ENCODE results near the gene KRT32. TPM values are rescaled to one million over a fixed set of nuclear protein-coding genes. Genes with fewer than 3 reads are reported as not detected.
"Not testable (repeated sequence)": the region's sequence is repeated elsewhere in the genome, so short reads cannot be mapped to it uniquely, and the experiment has no call there.

KRT32 gene
- total RNA-seq, 1 donor from 2014 or later: 0.17 TPM

- TF ChIP-seq CTCF (conservative IDR thresholded peaks at IDR 0.05): no peak
- Mint-ChIP-seq H3K36me3 (no peaks in the 10 kb centered on the region), H3K27ac (no peak overlapping the region), H3K9me3 (no peaks in the 10 kb centered on the region), H3K4me3 (no peak overlapping the region), H3K4me1 (ENCODE audit: unreplicated experiment) (peaks cover 8% of the 10 kb centered on the region), H3K27me3 (peaks cover 3% of the 10 kb centered on the region)
- no peak for DNase-seq (ENCODE audit: extremely low spot score, unreplicated experiment)
These were observed 33.2 kb downstream of the KRT32 start for GRCh38 chr17:41434005-41434404.

DNA sequence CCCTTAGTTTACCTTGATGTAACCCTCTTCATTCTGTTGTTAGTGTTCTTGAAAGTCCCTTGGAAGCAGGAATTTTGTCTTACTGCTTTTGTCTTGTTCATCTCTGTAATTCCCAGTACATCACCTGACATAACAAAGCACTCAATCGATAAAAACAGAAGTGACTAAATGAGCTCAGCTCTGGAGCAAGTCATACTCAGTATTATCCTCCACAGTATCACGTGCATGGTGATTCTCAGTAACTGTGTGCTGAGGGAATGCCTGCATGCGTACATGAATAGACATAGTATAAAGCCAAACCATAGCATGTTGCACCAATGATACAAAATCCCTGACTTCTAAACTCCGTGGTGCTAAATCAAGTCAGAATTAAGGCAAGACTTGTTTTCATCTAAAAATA, 33.6 kb downstream of the KRT32 start:
- Mint-ChIP-seq H3K27me3 (peaks cover 3% of the 10 kb centered on the region), H3K4me1 (ENCODE audit: unreplicated experiment) (peaks cover 8% of the 10 kb centered on the region), H3K4me3 (peak overlapping the region; percentile 3), H3K9me3 (no peaks in the 10 kb centered on the region), H3K27ac (no peak overlapping the region), H3K36me3 (no peaks in the 10 kb centered on the region)
- no peak for TF ChIP-seq CTCF (conservative IDR thresholded peaks at IDR 0.05)
- no peak for DNase-seq (ENCODE audit: extremely low spot score, unreplicated experiment)

GRCh38 chr17:41430376-41430775, 36.8 kb downstream of the KRT32 start:
- not testable (repeated sequence) for H3K9me3 Mint-ChIP-seq; H3K4me1 Mint-ChIP-seq (ENCODE audit: unreplicated experiment); H3K36me3 Mint-ChIP-seq; H3K4me3 Mint-ChIP-seq; H3K27ac Mint-ChIP-seq; H3K27me3 Mint-ChIP-seq; DNase-seq (ENCODE audit: extremely low spot score, unreplicated experiment)

GRCh38 chr17:41429667-41430066, 37.5 kb downstream of the KRT32 start:
- Mint-ChIP-seq H3K4me3 (no peak overlapping the region), H3K36me3 (no peaks in the 10 kb centered on the region), H3K4me1 (ENCODE audit: unreplicated experiment) (peaks cover 7% of the 10 kb centered on the region), H3K27ac (no peak overlapping the region), H3K27me3 (peaks cover 3% of the 10 kb centered on the region), H3K9me3 (no peaks in the 10 kb centered on the region)
- TF ChIP-seq CTCF (conservative IDR thresholded peaks at IDR 0.05): no peak
- DNase-seq (ENCODE audit: extremely low spot score, unreplicated experiment): no peak

DNA sequence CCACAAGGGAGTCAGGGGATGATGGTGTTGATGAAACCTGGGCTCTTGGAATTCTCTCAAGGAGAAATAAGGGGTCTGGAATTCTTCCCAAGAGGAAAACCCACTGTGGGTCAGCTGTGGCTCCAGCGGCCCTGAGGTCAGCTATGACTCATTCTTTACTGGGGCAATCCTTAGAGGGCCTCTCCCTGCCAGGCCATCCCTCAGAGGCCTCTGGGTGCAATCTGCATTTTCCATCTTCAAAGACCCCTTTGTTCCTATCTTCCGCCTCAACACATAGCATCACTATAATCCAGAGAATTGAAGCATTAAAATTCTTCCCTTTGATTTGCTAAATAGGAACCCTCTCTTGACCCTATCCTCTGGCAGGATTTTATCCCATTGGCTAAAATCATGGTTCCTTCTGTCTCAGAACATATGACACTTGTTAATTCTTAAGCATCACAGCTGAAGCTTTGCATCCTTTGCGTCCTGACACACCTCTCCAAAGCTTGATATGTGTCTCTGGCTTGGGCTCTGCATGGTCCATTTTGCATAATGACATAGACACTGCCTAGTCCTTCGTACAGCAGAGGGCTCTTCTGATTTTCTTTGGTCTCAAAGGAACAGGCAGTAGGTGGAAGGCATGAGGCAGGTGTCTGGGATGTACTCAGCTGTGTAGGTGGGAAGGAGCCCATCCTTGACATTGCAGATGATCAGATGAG, 38.4 kb downstream of the KRT32 start:
- no peaks in the 10 kb centered on the region for H3K36me3 Mint-ChIP-seq
- DNase-seq (ENCODE audit: extremely low spot score, unreplicated experiment): no peak
- H3K27me3 Mint-ChIP-seq: peaks cover 3% of the 10 kb centered on the region
- H3K9me3 Mint-ChIP-seq: no peaks in the 10 kb centered on the region
- no peak for TF ChIP-seq CTCF (conservative IDR thresholded peaks at IDR 0.05)
- no peak overlapping the region for H3K4me3 Mint-ChIP-seq
- H3K4me1 Mint-ChIP-seq (ENCODE audit: unreplicated experiment): peaks cover 3% of the 10 kb centered on the region
- H3K27ac Mint-ChIP-seq: no peak overlapping the region

DNA sequence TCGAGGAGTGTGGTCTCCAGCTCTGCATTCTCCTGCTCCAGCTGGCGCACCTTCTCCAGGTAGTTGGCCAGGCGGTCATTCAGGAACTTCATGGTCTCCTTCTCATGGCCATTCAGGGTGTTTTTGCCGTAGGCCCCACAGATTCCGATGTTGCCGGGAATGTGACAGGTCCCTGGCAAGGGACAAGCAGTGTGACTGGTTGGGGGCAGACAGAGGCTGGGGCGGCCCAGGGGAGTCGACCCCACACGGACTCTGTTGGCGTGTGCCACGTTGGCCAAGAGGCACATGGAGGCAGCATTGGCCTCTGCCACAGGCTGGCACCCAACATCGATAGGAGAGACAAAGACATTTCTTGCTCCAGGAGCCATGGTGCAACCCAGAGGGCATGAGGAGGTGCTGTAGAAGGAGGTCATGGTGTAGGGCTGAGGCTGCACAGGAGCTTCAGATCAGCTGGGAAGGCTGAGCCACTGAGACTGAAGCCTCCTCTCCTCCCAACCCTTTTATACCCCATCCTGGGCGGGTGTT, 43.0 kb downstream of the KRT32 start, which contains the start of gene KRT37:
TSS of gene KRT37 (minus strand) at position 475 of the 525 bp plus-strand sequence. CDS start at position 413, 62 bp downstream.
- peaks cover 5% of the 10 kb centered on the region for H3K36me3 Mint-ChIP-seq
- H3K4me3 Mint-ChIP-seq: no peak within 1 kb of the TSS
- H3K27ac Mint-ChIP-seq: no peak within 1 kb of the TSS
- no peaks in the 10 kb centered on the region for H3K9me3 Mint-ChIP-seq
- no peak for DNase-seq (ENCODE audit: extremely low spot score, unreplicated experiment)
- TF ChIP-seq CTCF (conservative IDR thresholded peaks at IDR 0.05): no peak
- H3K27me3 Mint-ChIP-seq: no peaks in the 10 kb centered on the region
- H3K4me1 Mint-ChIP-seq (ENCODE audit: unreplicated experiment): peaks cover 5% of the 10 kb centered on the region

GRCh38 chr17:41422586-41422985, 44.6 kb downstream of the KRT32 start:
- H3K4me3 Mint-ChIP-seq; DNase-seq (ENCODE audit: extremely low spot score, unreplicated experiment); H3K27ac Mint-ChIP-seq; H3K9me3 Mint-ChIP-seq; H3K27me3 Mint-ChIP-seq; H3K36me3 Mint-ChIP-seq: not testable (repeated sequence)
- peaks cover 14% of the 10 kb centered on the region for H3K4me1 Mint-ChIP-seq (ENCODE audit: unreplicated experiment)

Measured in type B pancreatic cell (in vitro differentiated cells).